GM23248 (cell line): ENCODE results near the gene HEATR9.

Source experiments
- EZH2 ChIP-seq: fragments of 200-600 bp; sonication (generic); IDR thresholded peaks from 2 replicates; pipeline ENCODE4 v1.6.1; 2018; ENCODE audit warnings: antibody characterized with exemption, mild to moderate bottlenecking; ENCODE audit not compliant: insufficient read depth, poor library complexity, severe bottlenecking
- EZH2phosphoT487 ChIP-seq: fragments of 200-600 bp; sonication (generic); IDR thresholded peaks from 2 replicates; pipeline ENCODE4 v1.6.1; 2018; ENCODE audit warnings: antibody characterized with exemption, moderate library complexity, mild to moderate bottlenecking, low read depth; ENCODE audit not compliant: insufficient read depth

DNA sequence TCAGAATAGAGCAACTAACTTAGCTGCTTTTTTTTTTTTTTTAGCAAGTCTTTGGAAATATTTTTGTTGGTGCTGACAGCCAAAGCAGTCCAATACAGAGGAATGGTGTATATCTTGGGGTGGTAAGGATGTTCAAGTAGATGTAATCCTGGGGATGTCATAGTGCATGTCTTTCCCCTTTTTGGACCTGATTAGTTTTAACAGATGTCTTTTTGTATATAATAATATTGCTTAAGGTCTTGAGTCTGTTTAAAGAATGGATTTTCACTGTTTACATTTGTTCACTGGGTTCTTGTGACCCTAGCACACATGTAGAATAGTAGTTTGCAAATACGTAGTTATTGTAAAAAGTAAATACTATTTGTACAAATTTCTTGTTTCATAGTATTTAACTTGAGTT, 51.5 kb downstream of the HEATR9 start:
- TF ChIP-seq EZH2: no peak
- TF ChIP-seq EZH2phosphoT487: no peak
